Measurements from ENCODE around the gene ALDH9A1.

DNA sequence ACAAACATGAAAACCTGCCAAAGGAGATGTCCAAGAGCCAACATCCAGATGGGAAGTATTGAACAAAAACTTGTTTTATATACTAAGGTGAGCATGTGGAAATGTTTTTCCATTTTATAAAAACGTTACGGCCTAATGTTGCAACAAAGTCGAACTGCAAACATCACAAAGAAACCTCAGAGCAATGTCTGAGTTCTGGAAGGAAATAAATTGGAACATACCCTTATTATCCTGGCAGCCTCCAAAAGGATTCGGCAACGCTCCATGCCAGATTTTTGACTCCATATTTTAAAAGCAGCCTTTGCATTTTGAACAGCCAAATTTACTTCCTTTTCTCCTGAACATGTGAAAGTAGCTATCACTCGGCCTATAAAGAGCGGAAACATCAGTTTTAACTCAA is 3.3 kb downstream of the ALDH9A1 start:
- TF ChIP-seq EZH2 (IDR thresholded peaks at IDR 0.05) = no peak
- TF ChIP-seq POLR2AphosphoS5 (IDR thresholded peaks at IDR 0.05; ENCODE audit: borderline replicate concordance, low read depth, low read length) = no peak
- TF ChIP-seq FOXP2 (optimal IDR thresholded peaks at IDR 0.05; ENCODE audit: control extremely low read depth, extremely low read length, insufficient read depth) = no peak
